Bone marrow (tissue), 2 donors: ENCODE measurements around the gene TAS2R50.

Experiments used
- DNase-seq, 2 donors: peaks; one replicate each; lab custom pipeline; 2025; lab: John Stamatoyannopoulos, UW

The TAS2R50 gene

GRCh38 chr12:10952645-10953044 is 34.1 kb downstream of the TAS2R50 start:
- DNase-seq: no peak

DNA sequence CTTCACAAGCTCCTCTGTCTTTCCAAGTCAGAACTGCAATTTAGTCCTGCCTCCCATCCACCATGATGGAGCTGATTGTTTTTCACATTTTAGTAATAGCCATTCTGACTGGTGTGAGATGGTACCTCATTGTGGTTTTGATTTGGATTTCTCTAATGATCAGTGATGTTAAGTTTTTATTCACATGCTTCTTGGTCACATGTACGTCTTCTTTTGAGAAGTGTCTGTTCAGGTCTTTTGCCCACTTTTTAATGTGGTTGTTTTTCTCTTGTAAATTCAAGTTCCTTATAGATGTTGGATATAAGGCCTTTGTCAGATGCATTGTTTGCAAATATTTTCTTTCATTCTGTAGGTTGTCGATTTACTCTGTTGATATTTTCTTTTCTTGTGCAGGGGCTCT is 43.5 kb downstream of the TAS2R50 start:
- no peak for DNase-seq

GRCh38 chr12:10941916-10942607 is 44.6 kb downstream of the TAS2R50 start:
- no peak for DNase-seq

- no peak for DNase-seq
These were observed 45.3 kb downstream of the TAS2R50 start for GRCh38 chr12:10941369-10941768.

DNA sequence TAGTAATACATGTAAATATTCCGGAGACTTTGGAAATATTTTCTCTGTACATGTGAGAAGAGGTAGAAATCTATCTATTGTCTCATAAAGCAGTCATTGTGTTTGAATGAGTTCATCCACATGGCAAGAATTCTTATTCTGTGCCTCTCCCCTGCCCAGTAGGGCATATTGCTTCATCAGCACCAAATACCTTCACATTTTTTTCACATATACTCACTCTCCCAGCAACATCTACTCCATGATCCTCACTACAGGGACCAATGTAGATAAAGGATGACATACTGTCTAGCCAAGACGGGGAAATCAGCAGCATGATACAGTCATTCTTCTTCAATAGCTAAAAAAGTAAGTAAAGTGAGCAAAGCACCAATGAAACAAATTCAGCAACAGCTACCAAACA is 46.3 kb downstream of the TAS2R50 start:
- DNase-seq: no peak

- no peak for DNase-seq
These were observed 47.5 kb downstream of the TAS2R50 start, which contains the start of gene TAS2R14 for GRCh38 chr12:10939163-10939562. Gene TAS2R14 (minus strand): TSS chr12:10939263. CDS start chr12:10939207, 56 bp downstream.

GRCh38 chr12:10936506-10936905 is 50.2 kb downstream of the TAS2R50 start:
- no peak for DNase-seq
